Measurements from ENCODE around the gene ACKR3.

Gene ACKR3

DNA sequence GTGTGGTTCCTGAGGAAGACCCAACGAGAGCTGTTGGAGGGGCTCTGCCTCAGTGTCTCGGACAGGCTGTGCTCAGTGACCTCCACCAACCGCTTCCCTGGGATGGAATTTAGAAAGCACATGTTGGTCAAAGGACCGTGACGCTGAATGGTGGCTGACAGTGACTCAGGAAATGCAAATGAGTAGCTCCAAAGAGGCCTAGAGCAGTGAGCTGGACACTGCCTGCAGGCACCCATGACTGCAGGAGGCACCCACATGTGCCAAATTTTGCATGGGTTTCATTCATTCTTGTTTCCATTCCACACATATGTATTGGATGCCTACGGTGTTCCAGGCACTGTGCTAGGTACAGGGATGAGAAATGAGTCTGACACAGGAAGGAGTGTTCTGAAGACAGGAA is 46.4 kb downstream of the ACKR3 start:
- no peak for DNase-seq

DNA sequence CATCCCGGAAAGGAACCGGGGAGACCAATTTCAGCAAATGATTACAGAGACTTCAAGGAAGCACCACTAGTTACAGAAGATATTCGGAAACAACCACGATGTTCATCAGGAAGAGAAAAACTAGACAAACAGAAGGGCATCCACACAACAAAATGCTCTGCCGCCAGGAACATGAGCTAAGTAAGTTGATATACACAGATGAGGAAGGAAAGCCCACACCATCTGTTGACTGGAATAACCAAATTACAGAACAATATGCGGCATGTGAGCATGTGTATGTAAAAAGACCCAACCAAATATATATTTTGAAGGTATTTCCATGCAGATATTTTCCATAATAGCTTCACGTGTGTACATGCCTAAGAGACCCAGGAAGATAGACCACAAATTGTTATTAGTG is 47.0 kb downstream of the ACKR3 start:
- no peak for DNase-seq

DNA sequence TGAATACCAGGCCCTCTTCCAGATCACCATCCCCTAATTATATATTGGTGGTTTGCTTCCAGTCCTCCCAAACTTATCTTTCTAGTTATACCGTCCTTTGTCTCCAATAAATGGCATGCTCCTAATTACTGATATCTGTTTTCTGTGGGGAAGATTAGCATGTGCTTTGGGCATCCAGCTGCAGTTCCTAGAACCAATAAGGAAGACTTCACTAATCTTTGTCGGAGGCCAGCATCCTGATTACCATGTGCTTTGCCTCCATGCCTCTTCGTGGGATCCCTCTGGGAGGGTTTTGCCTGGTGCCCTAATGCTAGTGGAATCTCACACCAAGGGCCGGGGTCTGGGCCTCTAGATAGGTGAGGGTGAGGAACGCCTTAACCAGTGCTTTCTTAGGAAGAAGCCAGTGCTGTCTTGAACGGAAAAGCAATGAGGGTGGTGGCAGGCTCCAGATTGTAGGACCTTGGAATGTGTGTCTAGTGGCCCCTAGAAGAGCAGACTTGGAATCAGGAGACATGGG is 47.7 kb downstream of the ACKR3 start:
- no peak for DNase-seq

DNA sequence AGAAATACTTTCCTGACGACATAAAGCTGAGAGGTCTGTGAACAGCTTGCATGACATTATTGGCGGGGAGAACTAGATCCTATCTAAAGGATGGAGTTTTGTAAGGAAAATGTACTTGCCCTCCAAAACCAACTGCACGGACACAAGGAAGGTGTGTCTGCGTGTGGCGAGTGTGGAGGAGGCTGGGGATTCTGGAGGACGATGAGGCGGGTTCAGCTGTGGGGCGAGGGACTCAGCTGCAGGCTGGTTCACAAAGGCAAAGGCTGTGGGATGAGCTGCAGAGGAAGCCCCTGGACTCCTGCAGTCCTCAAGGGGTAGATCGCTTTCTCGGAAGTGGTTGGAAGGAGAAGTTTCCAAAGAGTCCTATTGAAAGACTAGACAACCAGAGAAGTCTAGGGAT is 48.2 kb downstream of the ACKR3 start:
- DNase-seq: no peak

DNA sequence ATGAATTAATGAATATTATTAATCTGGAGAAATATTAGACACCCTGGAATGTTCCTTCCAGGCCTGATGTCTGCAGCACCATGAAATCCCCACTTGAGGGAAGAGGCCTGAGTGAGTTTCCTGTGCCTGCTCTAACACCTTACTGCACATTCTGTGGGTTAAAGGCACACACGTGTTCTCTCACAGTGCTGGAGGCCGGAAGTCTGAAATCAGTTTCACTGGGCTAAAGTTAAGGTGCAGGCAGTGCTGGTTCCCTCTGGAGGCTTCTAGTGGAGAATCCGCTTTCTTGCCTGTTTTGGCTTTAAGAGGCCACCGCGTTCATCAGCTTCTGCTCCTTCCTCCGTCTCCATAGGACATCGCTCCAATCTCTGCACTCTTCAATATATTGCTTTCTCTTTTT is 48.7 kb downstream of the ACKR3 start:
- DNase-seq: no peak

DNA sequence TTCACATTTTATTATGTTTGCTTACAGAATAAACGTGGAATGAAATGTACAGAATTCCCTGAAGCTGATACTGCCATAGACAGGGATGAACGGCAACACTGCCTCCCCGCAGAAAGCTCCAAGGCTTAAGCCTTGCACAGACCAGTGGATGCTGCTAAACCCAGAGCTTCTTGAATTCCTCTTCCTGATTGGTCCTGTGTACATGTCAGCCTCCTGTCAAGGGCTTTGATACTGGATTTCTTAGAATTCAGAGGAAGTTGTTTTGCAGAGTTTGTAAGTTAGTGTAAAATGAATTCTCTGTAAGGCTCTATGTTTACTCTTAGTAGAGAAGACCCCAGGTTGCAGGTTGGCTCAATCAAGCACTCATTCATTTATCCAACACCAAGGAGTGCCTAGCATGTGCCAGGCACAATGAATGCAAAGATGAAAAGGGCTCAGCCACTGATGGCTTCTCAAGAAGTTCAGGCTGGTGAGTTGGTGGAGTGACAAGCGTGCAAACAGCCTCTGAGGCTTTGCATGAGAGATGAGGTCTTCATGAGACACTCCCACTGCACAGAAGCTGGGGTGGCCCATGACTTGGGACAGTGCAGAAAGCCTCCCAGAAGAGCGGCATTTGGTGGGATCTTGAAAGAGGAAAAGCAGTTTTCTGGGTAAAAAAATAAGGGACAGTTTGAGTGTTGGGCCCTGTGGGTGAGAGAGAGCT is 50.4 kb downstream of the ACKR3 start:
- no peak for DNase-seq

DNA sequence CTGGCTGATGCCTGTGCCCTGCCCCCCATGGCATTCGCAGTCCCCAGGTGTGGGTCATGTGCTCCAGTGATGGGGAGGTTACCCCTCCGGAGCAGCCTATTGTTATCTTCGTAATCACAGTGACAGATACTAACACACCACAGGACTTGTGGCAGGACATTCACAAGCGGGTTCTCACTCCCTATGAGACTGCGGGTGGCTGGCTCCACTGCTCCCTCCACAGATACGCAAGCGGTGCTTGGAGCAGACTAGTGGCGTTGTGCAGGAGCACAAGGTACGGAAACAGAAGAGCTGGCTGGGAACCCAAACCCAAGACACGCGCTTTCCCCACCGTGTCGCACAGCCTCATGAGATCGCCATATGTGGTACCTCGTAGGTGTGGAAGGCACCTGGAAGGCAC is 52.2 kb downstream of the ACKR3 start:
- DNase-seq: no peak

DNA sequence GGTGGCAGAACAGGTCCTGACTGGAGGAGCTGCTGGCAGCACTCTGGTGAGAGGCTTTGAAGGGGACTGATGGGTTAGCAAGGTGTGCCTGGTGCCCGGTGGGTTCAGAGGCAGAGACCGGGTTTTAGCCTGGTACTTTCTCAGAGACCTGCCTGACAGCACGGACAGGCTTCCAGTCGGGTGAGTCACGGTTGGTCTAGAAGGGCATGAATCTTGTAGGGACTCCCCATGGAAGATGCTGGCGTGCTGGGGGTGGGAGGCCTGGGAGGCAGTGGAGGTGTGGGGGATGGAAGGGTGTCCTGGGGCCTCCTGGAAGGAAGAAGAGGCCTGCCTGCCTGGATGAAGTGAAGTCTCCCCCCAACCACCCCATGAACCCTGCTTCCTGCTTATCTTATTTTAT is 52.6 kb downstream of the ACKR3 start:
- DNase-seq: no peak

DNA sequence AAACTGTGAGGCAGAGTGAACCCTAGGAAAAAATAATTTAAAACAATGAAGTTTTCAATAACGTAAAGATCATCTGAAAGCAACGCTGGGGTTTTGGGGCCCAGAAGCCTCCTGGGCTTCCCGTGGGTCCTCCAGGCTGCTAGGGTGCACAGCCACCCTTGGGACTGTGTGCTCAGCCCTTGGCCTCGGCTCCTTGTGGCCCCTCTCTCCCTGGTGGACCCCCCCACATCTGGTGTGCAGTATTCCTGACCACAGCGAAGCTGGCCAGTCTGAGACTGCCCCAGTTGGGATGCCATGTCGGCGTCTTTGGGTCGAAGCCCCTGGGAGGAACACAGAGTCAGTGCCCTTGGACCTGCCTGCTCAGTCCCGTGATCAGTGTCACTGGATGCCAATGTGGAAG is 53.0 kb downstream of the ACKR3 start:
- DNase-seq: no peak

DNA sequence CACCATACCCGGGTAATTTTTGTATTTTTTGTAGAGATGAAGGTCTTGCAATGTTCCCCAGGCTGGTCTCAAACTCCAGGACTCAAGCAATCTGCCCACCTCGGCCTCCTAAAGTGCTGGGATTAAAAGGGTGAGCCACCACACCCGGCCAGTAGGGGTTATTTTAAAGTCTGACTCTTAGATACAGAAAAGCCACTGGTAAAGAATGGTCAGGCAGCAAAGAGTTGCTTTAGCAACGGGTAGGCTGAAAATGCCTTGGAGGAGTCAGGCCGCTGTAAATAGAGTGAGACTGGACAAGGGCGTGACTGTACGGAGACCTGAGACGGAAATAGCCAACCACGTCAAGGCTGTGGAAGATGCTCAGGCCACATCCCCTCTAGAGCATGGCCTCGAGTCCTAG is 54.2 kb downstream of the ACKR3 start:
- DNase-seq: no peak

DNA sequence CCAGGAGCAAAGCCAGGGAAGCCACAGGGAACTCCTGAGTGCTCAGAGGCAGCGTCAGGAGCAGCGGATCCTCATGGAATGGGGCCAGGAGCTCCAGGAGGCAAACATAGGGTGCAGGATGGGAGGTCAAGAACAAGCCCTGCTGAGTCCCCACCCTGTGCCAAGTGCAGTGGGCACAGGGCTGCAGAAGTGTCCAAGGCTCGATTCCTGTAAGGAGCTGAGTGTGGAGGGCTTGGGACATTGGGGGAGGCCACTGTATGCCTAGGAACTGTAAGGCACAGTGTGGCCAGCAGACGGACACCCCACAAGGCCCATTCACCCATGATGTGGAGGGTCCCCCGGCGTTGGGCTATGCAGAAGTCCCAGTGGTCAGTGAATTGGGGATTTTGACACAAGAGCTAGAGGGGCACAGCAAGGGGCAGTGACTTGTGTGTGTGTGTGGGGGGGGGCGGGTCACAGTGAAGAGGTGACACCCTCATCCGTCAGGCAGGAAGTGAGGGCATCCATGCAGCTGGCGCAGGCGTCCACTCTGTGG is 55.6 kb downstream of the ACKR3 start:
- DNase-seq: no peak

DNA sequence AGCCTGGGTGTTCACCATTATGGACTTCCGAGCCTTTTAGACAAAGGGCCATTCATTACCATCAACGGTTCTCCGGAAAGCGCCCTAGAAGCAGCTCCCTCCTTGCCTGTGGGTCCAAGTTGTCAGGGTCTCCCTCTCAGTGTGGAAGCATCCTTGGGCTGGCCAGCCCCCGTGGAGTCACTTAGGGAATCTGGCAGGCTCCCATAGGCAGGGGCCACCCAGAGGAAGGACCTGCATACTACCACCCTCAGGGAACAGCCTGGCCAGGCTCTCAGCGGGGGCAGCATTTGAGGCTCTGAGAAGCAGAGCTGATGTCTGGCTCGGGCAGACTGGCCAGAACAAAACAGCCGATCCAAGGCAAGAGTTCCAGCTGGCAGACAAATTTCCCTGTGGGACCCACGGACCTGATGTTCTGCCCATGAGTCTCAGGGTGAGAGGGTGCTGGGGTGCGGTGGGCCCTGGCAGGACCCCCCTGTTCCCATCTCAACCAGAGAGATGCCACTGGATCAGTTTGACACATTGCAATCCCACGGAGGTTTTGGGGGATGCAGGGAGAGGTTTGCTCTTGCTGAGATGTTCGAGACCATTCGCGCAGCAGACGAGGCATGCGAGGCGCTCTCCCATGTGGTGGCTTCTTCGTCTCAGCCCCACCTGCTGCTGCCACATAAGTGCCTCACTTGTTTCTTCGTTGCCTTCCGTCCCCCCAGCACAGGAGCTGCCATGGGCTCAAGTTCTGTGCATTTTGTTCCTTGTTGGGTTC is 56.9 kb downstream of the ACKR3 start:
- no peak for DNase-seq

DNA sequence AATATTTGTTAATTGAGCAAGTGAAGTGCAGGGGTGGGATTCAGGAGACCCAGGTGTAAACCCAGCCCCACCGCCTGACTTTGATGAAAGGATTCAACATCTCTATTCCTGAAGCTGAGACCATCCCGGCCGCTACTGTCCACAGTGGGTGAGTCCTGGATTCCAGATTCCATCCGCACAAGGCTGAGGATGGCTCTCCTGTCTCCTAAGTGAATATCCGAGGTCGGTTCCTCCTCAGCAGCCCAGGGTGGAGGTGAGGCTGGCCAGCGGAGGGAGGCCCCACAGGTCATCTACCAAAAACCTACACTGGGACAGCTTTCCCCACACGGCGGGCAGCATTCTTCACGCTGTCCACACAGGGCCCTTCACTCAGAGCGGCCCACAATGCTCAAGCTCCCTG is 57.6 kb downstream of the ACKR3 start:
- no peak for DNase-seq

DNA sequence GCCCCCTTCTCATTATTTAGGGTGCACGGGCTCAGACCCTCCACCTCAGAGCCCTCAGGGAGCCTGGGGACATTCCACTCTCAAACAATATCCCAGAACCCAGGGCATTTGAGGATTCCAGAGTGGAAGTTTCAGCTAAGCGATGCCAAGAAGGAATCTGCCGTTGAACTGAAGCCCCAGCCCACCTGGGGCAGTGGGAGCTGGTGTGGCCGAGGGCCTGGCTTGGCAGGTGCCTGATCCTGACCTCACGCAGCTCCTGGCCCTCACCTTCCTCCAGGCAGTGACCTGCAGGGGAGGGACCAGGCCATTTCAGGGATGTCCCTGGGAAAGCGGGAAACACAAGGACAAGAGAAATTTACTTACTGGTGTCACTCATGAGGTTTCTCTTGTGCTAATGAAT is 58.2 kb downstream of the ACKR3 start:
- DNase-seq: no peak

DNA sequence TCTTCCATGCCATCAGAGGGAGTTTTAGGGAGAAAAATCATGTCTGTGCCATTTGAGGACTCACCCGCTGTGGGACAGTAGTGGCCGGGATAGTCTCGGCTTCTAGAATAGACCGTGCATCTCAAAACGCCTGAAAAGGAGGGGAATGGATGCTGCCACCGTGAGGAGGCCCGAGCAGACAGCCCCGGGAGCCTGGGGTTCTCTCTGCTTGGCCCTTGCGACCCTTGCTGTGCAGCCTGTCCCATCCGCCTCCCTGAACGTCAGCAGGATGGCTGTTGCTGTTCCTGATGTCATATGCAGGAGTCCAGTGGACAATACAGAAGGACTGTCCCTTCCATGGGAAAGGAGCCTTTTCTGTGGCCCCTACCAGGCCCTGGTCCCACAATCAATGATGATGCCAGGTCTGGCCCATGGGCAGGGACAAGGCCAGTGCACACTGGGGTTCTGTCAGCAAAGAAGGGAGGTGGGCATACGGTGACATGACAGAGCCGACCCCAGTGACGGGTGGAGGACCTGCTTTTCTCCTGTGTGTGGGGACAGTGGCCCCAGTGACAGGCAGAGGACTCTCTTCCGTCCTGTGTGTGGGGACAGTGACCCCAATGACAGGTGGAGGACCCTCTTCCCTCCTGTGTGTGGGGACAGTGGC is 58.8 kb downstream of the ACKR3 start:
- DNase-seq: no peak

DNA sequence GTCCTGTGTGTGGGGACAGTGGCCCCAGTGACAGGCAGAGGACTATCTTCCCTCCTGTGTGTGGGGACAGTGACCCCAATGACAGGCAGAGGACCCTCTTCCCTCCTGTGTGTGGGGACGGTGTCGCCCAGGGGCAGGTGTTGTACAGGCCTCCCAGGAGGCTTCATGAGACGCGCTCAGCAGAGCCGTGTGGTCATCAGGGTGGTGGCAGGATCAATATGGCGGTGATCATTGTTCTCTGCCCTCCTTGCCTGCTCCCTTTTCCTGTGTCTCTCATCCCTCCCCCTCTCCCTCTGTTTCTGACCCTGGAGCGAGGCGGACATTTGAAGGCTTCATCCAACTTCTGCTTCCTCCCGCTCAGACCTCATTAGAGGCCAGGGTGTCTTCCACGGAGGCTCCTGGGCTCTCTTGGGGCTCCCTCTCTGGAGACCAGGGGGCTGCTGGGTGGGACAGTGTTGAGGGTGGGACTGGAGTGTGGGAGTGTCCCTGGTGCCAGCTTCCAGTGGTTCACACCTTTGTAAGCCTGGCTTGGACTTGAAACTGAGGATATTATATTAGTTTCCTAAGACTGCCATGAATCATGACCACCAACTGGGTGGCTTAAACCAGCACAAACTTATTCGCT is 59.5 kb downstream of the ACKR3 start:
- no peak for DNase-seq

DNA sequence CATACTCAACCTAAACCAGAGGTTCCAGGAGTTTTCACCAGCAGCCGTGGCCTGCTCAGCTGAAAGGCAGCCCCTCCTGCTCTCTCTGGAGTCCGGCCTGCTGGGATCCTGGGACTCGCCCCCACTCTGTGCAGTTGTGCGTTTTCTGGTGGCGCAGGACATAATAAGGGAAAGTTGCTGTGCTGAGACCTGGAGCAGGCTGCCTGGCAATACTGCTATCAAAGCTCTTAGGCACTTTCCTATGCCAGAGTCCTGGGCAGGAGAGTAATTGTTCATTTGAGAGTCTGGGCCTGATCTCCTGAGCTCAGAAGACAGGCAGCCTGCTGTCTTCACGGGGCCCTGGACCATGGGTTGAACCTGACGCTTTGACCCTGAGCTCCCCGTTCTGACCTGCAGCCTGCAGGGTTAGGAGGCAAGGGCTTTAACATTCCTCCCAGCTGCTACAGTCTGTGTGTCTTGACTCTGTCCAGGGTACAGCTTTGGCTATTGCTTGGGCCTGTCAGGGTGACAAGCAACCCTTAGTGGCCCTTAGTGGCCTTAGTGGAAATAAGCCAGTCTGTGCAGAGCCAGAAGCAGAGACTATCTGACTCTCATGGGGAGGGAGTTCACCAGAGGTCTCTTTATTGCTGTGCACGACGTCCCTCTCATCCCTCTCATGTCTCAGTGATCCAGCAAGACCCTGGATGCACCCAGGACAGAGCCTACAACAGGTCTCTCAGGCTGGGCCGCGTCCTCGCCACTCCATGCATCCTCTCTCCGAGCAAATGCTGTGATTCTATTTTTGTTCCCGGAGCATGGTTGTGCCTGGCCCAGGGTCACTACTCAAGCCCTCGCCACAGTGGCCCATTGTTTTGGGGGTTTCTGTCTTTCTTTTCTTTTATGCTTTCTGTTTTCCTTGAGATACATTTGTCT is 60.6 kb downstream of the ACKR3 start:
- no peak for DNase-seq

DNA sequence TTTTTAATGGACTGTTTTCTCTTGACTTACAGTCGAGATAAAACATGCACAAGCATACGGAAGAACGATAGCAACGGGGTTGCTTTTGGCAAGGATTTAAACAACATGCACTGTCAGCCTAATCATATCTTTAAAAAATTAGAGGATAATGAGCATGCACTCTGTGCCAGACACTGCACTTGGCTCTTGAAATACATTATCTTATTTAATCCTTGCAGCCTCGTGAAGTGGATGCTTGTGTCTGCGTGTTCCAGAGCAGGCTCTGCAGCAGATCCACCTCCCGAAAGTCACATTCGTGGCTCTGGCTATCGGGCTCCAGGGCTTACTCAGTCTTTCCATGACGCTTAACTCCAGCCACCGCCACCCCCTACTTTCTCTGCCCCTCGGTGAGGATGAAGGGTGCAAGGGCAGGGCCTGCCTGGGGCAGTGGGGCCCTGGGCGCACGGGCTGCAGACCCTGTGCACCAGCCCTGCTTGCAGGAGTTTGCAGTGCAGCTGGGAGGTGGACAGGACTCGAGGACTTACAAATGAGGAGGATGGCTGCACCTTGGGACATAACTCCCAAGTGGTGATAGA is 61.7 kb downstream of the ACKR3 start:
- no peak for DNase-seq

DNA sequence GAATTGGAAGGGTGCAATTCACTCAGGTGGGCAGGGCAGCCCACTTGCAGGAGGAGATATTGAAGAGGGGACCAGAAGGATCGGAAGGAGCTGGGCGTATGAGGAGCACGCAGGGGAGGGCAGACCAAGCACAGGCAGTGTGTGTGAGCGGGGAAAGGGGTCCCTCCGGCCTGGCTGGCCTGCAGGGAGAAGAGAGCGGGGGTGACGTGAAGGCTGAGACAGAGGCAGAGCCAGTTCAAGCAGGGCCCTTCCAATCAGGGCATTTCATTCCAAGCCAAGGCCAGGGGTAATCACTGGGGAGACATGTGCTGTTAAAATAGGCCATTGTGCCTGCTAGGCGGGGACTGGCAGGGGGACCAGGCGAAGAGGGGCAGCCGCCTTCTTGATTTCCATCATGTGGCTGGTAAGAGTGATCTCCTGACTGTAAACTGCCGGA is 62.2 kb downstream of the ACKR3 start:
- no peak for DNase-seq
